ENCODE measurements around the gene DCTN1.
"Not testable (repeated sequence)": the region's sequence is repeated elsewhere in the genome, so short reads cannot be mapped to it uniquely, and the experiment has no call there.

DCTN1 gene

GRCh38 chr2:74347742-74348141 is 32.4 kb downstream of the DCTN1 start:
- Histone ChIP-seq H3K27ac (ENCODE audit: poor library complexity, severe bottlenecking) (no peak overlapping the region), H3K4me3 (ENCODE audit: severe bottlenecking) (no peak overlapping the region), H3K36me3 (ENCODE audit: low read depth) (no peaks in the 10 kb centered on the region), H3K27me3 (ENCODE audit: insufficient read depth, poor library complexity, severe bottlenecking) (no peaks in the 10 kb centered on the region), H3K4me1 (ENCODE audit: insufficient read depth, poor library complexity, severe bottlenecking) (no peaks in the 10 kb centered on the region), H3K9me3 (ENCODE audit: severe bottlenecking) (no peaks in the 10 kb centered on the region)
- TF ChIP-seq, protein P1, sequence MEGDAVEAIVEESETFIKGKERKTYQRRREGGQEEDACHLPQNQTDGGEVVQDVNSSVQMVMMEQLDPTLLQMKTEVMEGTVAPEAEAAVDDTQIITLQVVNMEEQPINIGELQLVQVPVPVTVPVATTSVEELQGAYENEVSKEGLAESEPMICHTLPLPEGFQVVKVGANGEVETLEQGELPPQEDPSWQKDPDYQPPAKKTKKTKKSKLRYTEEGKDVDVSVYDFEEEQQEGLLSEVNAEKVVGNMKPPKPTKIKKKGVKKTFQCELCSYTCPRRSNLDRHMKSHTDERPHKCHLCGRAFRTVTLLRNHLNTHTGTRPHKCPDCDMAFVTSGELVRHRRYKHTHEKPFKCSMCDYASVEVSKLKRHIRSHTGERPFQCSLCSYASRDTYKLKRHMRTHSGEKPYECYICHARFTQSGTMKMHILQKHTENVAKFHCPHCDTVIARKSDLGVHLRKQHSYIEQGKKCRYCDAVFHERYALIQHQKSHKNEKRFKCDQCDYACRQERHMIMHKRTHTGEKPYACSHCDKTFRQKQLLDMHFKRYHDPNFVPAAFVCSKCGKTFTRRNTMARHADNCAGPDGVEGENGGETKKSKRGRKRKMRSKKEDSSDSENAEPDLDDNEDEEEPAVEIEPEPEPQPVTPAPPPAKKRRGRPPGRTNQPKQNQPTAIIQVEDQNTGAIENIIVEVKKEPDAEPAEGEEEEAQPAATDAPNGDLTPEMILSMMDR (IDR thresholded peaks at IDR 0.05; ENCODE audit: poor library complexity, severe bottlenecking), result no peak
- DNase-seq (ENCODE audit: low spot score), result no peak
- ATAC-seq (ENCODE audit: low read depth), result no peak

- no peaks in the 10 kb centered on the region for H3K36me3 ChIP-seq (ENCODE audit: low read depth)
- H3K4me3 ChIP-seq (ENCODE audit: severe bottlenecking), result no peak overlapping the region
- no peaks in the 10 kb centered on the region for H3K27me3 ChIP-seq (ENCODE audit: insufficient read depth, poor library complexity, severe bottlenecking)
- H3K27ac ChIP-seq (ENCODE audit: poor library complexity, severe bottlenecking), result no peak overlapping the region
- H3K4me1 ChIP-seq (ENCODE audit: insufficient read depth, poor library complexity, severe bottlenecking), result no peaks in the 10 kb centered on the region
- TF ChIP-seq, protein P1 (IDR thresholded peaks at IDR 0.05; ENCODE audit: poor library complexity, severe bottlenecking), result no peak
- DNase-seq (ENCODE audit: low spot score) (no peak), ATAC-seq (ENCODE audit: low read depth) (no peak)
- no peaks in the 10 kb centered on the region for H3K9me3 ChIP-seq (ENCODE audit: severe bottlenecking)
These were observed 32.8 kb downstream of the DCTN1 start for GRCh38 chr2:74347303-74347702.

GRCh38 chr2:74345272-74345943 is 34.7 kb downstream of the DCTN1 start:
- Histone ChIP-seq H3K4me3 (ENCODE audit: severe bottlenecking) (no peak overlapping the region), H3K4me1 (ENCODE audit: insufficient read depth, poor library complexity, severe bottlenecking) (no peaks in the 10 kb centered on the region), H3K27me3 (ENCODE audit: insufficient read depth, poor library complexity, severe bottlenecking) (no peaks in the 10 kb centered on the region), H3K27ac (ENCODE audit: poor library complexity, severe bottlenecking) (no peak overlapping the region), H3K9me3 (ENCODE audit: severe bottlenecking) (no peaks in the 10 kb centered on the region), H3K36me3 (ENCODE audit: low read depth) (no peaks in the 10 kb centered on the region)
- ATAC-seq (ENCODE audit: low read depth) (no peak), DNase-seq (ENCODE audit: low spot score) (no peak)
- TF ChIP-seq, protein P1 (IDR thresholded peaks at IDR 0.05; ENCODE audit: poor library complexity, severe bottlenecking), result no peak

DNA sequence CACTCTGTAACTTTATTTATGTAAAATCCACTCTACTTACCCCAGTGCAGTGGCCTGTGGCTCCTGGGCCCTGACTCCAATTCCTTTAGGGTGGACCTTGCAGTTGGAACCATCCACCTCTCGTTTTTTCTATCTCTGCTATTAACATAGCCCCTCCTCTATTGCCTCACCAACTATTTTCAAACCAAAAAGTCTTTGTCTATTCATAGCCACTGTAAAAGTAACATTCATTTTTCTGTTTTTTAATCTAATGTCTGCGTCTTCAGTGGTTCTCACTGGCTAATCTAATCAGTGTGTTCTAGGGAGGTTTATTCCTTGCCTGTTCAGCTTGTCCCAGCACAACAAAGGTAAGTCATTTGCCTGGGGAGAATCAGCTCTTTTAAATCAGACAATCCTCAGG is 36.8 kb downstream of the DCTN1 start, which contains the start of gene SLC4A5:
Gene SLC4A5 (minus strand): TSS at position 101 of the 400 bp plus-strand sequence. CDS start 28,393 bp downstream, outside the sequence.
- Histone ChIP-seq H3K4me1 (ENCODE audit: insufficient read depth, poor library complexity, severe bottlenecking) (no peaks in the 10 kb centered on the region), H3K4me3 (ENCODE audit: severe bottlenecking) (no peak within 1 kb of the TSS), H3K27me3 (ENCODE audit: insufficient read depth, poor library complexity, severe bottlenecking) (no peaks in the 10 kb centered on the region), H3K27ac (ENCODE audit: poor library complexity, severe bottlenecking) (no peak within 1 kb of the TSS), H3K36me3 (ENCODE audit: low read depth) (no peaks in the 10 kb centered on the region), H3K9me3 (ENCODE audit: severe bottlenecking) (no peaks in the 10 kb centered on the region)
- DNase-seq (ENCODE audit: low spot score) (no peak), ATAC-seq (ENCODE audit: low read depth) (no peak)
- TF ChIP-seq, protein P1 (IDR thresholded peaks at IDR 0.05; ENCODE audit: poor library complexity, severe bottlenecking), result no peak

DNA sequence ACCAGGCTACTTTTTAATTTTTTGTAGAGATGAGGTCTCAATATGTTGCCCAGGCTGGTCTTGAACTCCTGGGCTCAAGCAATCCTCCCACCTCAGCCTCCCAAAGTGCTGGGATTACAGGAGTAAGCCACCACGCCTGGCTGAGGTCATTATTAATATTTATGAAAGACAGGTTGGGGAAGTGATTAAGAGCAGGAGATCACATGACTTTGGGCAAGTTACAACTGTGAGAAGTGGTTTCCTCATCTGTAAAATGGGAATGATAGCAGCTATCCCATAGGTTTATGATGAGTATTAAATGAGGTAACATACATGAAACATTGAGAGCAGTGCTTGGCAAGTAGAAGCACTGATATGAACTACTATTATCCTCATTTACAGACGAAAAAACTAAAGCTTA is 43.9 kb downstream of the DCTN1 start:
- not testable (repeated sequence) for H3K27ac ChIP-seq (ENCODE audit: poor library complexity, severe bottlenecking); H3K27me3 ChIP-seq (ENCODE audit: insufficient read depth, poor library complexity, severe bottlenecking); DNase-seq (ENCODE audit: low spot score); H3K4me1 ChIP-seq (ENCODE audit: insufficient read depth, poor library complexity, severe bottlenecking); ATAC-seq (ENCODE audit: low read depth); H3K36me3 ChIP-seq (ENCODE audit: low read depth); H3K4me3 ChIP-seq (ENCODE audit: severe bottlenecking); H3K9me3 ChIP-seq (ENCODE audit: severe bottlenecking)

Data from RWPE2 (cell line).